ENCODE data around the gene CCDC69.

The CCDC69 gene

GRCh38 chr5:151195622-151196021 lies 28.3 kb downstream of the CCDC69 start:
- Histone ChIP-seq H3K36me3 (replicated peaks) (no peaks in the 10 kb centered on the region), H3K27me3 (replicated peaks) (no peaks in the 10 kb centered on the region), H3K4me3 (ENCODE audit: low read depth, low read length) (no peak overlapping the region), H3K27ac (no peak overlapping the region)
- TF ChIP-seq CTCF (IDR thresholded peaks at IDR 0.05; ENCODE audit: low read depth, low read length, missing control alignments): no peak
- no peak for DNase-seq
- in situ Hi-C loops (cut with HindIII; ENCODE audit: low pct_ligation_motif_present, low sequenced_read_pairs): no loop called here

- Histone ChIP-seq H3K4me3 (ENCODE audit: low read depth, low read length) (no peak overlapping the region), H3K27ac (no peak overlapping the region), H3K36me3 (replicated peaks) (no peaks in the 10 kb centered on the region), H3K27me3 (replicated peaks) (no peaks in the 10 kb centered on the region)
- no peak for DNase-seq
- TF ChIP-seq CTCF (IDR thresholded peaks at IDR 0.05; ENCODE audit: low read depth, low read length, missing control alignments): no peak
- in situ Hi-C loops (cut with HindIII; ENCODE audit: low pct_ligation_motif_present, low sequenced_read_pairs): no loop called here
Observed at GRCh38 chr5:151192626-151193025, 31.3 kb downstream of the CCDC69 start.

GRCh38 chr5:151191661-151192060 lies 32.2 kb downstream of the CCDC69 start:
- no peak overlapping the region for H3K4me3 ChIP-seq (ENCODE audit: low read depth, low read length)
- in situ Hi-C loops (cut with HindIII; ENCODE audit: low pct_ligation_motif_present, low sequenced_read_pairs): no loop called here
- H3K27me3 ChIP-seq (replicated peaks): no peaks in the 10 kb centered on the region
- no peak overlapping the region for H3K27ac ChIP-seq
- no peaks in the 10 kb centered on the region for H3K36me3 ChIP-seq (replicated peaks)
- TF ChIP-seq CTCF (IDR thresholded peaks at IDR 0.05; ENCODE audit: low read depth, low read length, missing control alignments): no peak
- no peak for DNase-seq

GRCh38 chr5:151189151-151189550 lies 34.7 kb downstream of the CCDC69 start:
- in situ Hi-C loops (cut with HindIII; ENCODE audit: low pct_ligation_motif_present, low sequenced_read_pairs): no loop called here
- H3K27me3 ChIP-seq (replicated peaks): no peaks in the 10 kb centered on the region
- no peak for TF ChIP-seq CTCF (IDR thresholded peaks at IDR 0.05; ENCODE audit: low read depth, low read length, missing control alignments)
- no peak overlapping the region for H3K4me3 ChIP-seq (ENCODE audit: low read depth, low read length)
- no peak for DNase-seq
- no peak overlapping the region for H3K27ac ChIP-seq
- no peaks in the 10 kb centered on the region for H3K36me3 ChIP-seq (replicated peaks)

- TF ChIP-seq CTCF (IDR thresholded peaks at IDR 0.05; ENCODE audit: low read depth, low read length, missing control alignments): no peak
- Histone ChIP-seq H3K36me3 (replicated peaks) (no peaks in the 10 kb centered on the region), H3K27me3 (replicated peaks) (no peaks in the 10 kb centered on the region), H3K27ac (no peak overlapping the region), H3K4me3 (ENCODE audit: low read depth, low read length) (no peak overlapping the region)
- no peak for DNase-seq
- in situ Hi-C loops (cut with HindIII; ENCODE audit: low pct_ligation_motif_present, low sequenced_read_pairs): no loop called here
Observed at GRCh38 chr5:151186538-151186937, 37.4 kb downstream of the CCDC69 start.

GRCh38 chr5:151186052-151186451 lies 37.8 kb downstream of the CCDC69 start:
- TF ChIP-seq CTCF (IDR thresholded peaks at IDR 0.05; ENCODE audit: low read depth, low read length, missing control alignments): no peak
- Histone ChIP-seq H3K27ac (no peak overlapping the region), H3K36me3 (replicated peaks) (no peaks in the 10 kb centered on the region), H3K27me3 (replicated peaks) (no peaks in the 10 kb centered on the region), H3K4me3 (ENCODE audit: low read depth, low read length) (no peak overlapping the region)
- in situ Hi-C loops (cut with HindIII; ENCODE audit: low pct_ligation_motif_present, low sequenced_read_pairs): no loop called here
- DNase-seq: no peak

All from brain microvascular endothelial cell (primary cell).